Renal cortical epithelial cell (primary cell): ENCODE measurements around the gene CSNK1A1. TPM values are rescaled to one million over a fixed set of nuclear protein-coding genes. Genes with fewer than 3 reads are reported as not detected.
"Not testable (repeated sequence)": the region's sequence is repeated elsewhere in the genome, so short reads cannot be mapped to it uniquely, and the experiment has no call there.

Experiments
- DNase-seq: peaks from one replicate; pipeline ENCODE4 v3.0.0-alpha.2; 2011; ENCODE audit warnings: low read depth
- total RNA-seq: library from RNA; depleted of rRNA; stranded (reverse); fragments of >200 nt; gene quantifications from 2 replicates; pipeline ENCODE4 v1.2.3, GENCODE V29; 2014

Gene CSNK1A1
- 316 and 512 TPM in 2 replicates for total RNA-seq

DNA sequence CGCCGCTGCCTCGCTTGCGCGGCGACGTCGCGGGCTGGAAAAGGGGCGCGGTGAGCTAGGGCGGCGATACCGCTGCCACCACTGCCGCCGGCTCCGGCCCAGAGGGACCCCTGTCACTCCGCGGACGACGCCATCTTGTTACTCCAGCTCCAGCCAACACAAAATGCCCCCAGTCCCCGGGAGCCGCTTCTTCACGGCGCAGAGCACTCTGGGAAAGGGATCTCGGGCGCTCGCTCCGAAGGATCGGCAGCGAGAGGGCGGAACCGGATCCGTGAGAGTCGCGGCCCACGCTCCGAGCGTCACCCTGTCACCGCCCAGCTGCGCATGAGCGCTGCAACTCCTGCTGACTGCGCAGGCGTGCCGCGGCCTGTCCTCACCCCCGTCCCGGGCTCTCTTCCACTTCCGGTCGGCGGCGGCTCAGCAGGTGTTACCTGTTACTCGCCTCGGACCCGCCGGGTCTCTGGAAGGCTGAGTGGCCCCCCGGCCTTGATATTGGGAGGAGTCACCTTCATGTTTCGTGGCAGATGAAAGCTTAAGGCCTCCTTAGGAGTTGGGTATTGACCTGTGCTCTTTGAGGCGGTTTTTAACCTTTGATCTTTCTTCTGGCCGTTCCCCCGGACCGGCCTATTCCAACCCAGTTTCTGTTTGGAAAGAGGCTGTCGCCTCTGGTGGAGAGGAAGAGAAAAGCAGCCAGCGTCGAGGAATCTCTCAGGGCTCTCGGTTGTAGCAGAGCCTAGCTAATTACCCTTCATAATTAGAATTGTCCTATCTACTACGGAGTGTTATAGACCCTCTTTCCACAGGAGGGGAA lies at the start of gene CSNK1A1:
Gene CSNK1A1 (minus strand): TSS at position 213 of the 811 bp plus-strand sequence. CDS start 475 bp downstream, outside the sequence.
- peak; percentile 93 for DNase-seq

DNA sequence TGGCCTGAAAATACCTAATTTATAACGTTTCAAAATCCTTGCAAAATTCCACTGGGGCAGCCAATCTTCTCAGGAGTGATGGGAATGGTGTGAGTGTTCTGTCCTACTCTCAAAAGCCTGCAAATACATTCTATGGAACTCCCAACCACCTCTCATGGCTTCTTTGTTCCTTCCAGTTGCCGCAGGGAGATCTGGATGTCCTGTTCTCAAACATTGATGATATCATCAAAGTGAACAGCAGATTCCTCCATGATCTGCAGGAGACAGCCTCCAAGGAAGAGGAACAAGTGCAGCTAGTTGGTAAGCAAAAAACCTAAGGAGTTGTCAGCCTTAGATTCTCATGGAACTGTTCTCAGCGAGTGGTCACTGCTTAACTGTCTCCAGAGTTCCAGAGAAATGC lies 49.7 kb upstream of the CSNK1A1 start:
- DNase-seq = no peak

DNA sequence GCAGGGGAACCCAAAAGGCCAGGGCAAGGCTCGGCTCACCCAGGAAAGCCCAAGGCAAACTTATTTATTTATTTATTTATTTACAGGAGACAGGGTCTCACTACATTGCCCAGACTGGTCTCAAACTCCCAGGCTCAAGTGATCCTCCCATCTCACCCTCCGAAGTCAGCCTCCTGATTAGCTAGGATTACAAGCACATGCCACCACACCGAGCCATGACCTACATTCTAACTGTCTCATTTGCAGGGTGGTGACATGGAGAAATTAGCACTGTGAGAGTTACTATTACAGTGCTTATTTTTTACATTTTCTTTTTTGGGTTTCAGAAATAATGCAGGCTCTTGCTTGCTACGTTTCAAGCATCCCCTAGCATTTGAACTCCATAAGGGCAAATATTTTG lies 48.1 kb upstream of the CSNK1A1 start:
- DNase-seq = no peak

DNA sequence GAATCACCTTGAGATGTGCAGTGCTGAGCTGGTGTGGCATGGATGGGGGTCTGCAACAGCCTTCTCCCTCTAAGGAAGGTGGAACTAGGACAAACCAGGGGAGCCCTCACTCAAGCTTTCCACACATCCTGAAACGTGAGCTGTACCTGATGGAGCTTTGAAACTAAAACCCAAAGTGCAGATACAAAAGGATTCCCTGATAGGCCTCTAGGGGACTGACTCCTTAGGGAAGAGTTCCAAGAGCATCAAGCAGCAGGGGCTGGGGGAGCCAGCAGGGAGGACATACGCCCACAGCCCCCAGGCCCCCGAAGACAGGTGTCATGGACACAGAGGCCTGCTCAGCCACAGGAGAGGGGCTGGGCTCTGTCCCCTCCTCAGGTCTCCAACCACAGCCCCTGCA lies 47.7 kb upstream of the CSNK1A1 start:
- DNase-seq = no peak

DNA sequence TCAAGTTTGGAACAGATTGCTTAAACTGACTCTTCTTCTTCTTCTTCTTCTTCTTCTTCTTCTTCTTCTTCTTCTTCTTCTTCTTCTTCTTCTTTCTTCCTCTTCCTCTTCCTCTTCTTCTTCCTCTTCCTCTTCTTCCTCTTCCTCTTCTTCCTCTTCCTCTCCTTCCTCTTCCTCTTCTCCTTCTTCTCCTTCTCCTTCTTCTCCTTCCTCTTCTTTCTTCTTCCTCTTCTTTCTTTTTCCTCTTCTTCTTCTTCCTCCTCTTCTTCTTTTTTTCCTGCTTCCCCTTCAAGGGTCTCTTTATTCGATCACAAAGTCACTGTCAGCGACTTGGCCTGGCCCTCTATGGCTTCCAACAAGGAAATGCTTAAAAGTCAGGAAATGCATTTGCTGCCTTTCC lies 47.0 kb upstream of the CSNK1A1 start:
- DNase-seq = not testable (repeated sequence)

DNA sequence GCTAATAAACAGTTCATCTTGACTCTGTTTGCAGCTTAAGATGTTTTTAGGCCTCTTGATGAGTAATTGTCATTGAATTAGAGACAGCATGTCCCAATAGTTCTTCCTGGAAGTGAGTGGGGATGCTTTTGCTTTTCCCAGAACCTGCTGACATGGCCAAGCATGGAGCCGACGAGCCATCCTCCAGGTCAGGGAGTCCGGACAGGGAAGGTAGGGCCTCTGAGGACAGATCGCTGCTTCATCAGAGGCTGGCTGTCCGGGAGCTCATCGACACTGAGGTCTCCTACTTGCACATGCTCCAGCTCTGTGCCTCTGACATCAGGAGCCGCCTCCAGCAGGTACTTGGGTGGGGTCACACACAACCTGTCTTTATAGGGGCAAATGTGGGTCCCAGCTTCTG lies 46.4 kb upstream of the CSNK1A1 start:
- DNase-seq = no peak

DNA sequence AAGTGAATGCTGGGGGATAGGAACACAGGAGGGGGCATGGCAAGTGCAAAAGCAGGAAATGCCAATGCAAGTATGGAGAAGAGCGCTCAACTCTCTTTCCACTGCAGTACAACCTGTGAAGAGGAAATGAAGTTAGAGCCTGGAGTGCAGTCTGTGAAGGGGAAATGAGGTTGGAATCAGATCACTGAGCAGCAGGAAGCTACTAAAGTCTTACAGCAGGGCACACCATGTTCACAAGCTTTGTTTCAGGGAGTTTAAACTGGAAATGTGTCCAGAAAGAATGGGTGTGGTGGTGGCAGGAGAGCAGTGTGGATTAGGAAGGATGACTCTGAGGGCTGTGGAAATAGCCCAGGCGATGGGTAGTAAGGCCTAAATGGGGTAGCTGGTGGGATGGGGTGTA lies 45.5 kb upstream of the CSNK1A1 start:
- peak; percentile 74 for DNase-seq

DNA sequence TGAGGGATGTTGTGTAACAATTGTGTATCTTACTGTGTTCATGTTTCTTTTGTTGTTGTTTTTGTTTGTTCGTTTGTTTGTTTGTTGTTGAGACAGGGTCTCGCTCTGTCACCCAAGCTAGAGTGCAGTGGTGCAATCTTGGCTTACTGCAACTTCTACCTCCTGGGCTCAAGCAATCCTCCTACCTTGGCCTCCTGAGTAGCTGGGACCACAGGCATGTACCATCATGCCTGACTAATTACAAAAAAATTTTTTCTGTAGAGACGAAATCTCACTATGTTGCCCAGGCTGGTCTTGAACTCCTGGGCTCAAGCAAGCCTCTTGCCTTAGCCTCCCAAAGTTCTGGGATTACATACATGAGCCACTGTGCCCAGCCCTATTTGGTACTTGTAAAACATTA lies 43.9 kb upstream of the CSNK1A1 start:
- peak; percentile 33 for DNase-seq

DNA sequence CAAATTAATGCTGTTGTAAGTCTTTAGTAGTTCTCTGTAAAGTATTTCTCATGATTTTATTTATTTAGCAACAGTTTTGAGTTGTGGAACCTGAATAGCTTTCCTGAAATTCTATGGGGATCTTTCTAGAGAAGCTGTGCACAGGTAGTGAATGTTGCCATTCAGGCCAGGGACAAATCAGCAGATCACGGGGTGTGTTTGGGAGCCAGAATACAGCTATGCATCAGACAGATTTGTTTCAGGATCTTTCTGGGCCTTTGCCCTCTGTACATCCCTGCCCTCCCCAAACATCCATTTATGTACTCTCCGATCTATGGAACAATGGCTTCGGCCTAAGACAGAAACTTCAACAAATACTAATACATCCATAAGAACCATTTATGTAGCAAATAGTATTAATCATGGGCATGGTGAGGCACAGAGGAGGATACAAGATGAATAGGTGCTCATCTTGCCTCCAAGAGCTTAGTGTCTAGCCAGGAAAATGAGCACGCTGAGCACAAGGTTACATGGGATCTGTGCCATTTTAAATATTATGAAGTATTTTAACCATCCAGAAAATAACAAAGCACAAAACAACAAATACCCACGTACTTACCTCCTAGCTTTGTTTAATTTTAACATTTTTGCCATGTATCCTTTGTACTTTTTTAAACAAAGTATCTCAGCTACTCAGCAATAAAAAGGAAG lies 43.1 kb upstream of the CSNK1A1 start:
- no peak for DNase-seq

DNA sequence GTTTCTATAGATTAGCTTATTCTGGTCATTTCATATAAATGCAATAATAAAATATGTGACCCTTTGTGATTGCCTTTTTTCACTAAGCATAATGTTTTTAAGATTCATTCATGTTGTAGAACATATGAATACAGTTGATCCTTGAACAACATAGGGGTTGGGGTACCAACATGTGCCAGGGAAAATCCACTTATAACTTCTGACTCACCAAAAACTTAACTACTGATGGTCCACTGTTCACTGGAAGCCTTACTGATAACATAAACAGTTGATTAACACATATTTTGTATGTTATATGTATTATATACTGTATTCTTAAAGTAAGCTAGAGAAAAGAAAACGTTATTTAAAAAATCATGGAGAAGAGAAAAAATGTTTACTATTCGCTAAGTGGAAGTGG lies 42.1 kb upstream of the CSNK1A1 start:
- DNase-seq = no peak

DNA sequence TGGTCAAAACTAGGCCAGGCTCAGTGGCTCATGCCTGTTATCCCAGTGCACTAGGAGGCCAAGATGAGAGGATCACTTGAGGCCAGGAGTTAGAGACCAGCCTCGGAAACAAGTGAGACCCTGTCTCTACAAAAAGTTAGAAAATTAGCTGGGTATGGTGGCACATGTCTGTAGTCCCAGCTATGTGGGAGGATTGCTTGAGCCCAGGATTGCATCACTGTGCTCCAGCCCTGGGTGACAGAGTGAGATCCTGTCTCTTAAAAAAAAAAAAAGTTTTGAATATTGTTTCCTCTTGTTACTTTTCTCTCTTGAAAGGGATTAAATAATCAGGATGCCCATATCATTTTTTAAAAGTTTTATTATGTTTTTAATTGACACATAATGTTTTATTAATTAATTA lies 37.7 kb upstream of the CSNK1A1 start:
- no peak for DNase-seq

DNA sequence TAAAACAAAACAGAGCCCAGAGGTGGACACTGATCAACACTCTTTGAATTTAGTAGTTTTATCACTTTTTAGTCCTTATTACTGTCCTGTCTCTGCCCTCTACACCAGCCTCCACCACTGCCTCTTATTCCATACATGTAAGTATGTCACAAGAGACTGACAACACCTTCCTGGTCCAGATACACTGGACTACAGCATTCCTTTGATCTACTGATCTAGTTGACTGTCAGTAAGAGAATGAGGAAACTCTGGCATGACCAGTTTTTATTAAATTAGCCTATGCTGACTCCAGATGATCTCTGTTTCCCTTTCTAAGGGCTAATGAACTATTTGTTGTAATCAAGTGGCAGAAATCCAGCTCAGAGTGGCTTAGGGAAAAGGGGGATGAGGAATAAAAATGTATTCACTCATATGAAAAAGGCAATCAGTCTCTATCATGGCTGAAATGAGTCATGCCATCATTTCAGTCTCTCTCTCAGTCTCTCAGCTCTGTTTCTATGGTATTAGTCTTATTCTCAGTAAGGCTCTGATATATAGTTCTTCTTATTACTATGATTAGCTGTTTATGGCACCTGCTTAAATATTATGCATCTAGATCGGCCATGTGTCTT lies 35.6 kb upstream of the CSNK1A1 start:
- peak; percentile 46 for DNase-seq

DNA sequence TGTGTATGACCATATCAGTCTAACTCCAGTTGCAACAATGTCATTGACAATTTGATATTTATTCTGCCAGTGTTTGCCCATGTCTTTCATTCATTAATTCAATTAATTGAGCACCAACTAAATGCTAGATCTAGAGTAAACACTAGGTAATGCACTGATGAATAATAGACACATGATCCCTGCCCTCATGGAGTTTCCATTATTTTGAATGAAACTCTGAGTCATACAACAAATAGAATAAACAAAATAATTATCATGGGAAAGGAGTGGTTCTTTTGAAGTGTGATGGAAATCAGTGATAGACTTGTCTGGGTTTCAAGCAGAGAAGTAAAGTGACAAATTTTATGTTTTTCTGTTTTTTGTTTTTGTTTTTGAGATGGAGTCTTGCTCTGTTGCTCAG lies 34.7 kb upstream of the CSNK1A1 start:
- no peak for DNase-seq

DNA sequence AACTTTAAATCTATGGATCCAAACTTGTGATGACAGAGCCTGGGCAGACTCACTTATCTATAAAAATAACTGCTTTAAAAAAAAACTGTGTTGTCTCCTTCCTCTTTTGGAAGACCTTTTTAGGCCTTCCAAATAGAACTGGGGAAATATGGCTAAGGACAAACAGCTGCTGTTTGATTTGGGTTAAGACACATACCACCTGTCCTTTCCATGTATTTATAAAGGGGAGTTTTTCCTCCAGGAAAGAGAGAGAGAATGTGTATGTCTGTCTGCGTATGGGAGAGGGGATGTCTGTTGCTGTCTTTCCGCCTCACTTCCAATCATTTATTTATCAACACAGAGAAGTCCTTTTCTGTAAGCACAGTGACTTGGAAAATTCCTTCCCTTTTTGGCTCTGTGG lies 32.9 kb upstream of the CSNK1A1 start:
- no peak for DNase-seq

DNA sequence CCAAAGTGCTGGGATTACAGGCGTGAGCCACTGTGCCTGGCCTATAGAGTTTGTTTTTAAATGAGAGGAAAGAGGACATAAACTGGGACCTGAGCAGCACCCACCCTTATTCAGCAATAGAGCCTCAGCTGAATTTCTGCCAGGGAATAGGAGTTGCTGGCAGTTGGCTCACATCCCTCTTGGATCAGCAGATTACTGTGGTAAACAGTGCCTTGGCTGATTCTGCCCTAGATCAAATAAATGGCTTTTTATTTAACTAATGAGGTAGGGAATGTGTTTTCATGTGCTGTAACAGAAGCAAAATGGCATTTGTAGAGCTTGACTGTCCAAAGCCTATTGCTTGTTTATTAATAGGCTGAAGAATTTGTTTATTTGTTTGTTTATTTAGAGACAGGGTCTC lies 32.2 kb upstream of the CSNK1A1 start:
- peak; percentile 36 for DNase-seq

DNA sequence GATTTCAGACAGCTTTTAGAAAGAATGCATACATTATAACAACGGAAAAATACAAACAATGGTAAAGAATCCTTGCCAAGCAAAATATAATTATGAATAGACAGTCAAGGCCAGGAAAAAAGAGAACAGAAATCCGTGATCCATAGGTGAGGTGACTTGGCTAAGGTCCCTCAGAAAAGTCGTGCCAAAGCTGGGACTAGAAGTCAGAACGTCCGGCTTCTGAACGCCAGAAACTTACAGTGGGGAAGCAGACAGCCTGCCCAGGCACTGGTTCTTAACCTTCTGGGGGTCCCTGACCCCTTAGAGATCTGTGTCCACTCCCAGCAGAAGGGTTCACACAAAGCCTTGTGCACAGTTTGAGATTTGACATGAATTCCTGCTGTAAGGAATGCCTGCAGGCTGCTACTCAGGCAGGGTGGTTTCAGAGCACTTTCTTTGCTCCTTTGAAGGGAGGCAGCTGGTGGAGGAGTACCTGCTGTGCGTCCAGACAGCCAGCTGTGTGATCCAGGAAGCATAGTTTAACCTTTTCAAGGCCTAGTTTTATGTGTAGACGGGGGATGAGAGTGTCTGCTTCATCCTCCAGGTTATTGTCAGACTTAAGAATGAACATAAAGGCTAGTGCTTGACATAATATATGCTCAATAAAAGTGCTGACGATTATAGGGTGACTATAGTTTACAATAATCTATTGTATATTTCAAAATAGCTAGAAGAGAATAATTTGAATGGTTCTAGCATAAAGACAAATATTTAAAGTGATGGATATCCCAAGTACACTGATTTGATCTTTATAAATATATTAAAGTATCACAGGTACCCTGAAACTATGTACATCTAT lies 30.9 kb upstream of the CSNK1A1 start:
- DNase-seq = peak; percentile 29

DNA sequence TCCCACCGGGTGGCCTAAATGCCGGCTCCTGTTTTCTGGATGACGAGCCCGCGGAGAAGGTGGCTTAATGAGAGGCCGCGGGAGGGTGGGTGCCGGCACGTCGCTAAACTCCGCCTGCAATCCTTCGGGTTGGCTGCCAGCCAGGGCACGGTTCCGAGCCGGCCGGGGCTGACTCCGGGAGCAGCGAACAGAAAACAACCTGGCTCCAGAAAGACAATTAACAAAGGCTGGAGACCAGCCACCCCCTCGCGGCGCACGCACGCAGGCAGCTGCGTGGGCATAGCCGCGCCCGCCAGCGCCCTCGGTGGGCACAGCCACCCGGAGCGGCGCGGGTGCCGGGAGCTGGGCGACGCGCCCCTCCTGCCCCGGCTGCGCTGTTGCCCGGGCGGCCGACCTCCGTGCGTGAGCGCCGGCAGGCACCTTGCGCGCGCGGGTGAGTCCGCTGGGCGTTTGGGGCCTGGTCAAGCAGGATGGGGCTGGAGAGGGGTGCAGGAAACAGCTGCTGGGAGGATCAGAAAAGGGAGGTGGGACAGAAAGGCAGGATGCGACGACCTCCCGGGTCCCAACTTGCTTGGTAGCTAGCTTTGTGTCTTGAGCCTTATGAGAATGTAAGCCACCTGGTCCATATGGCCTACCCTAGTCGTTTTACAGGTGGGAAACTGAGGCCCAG lies 30.1 kb upstream of the CSNK1A1 start, which contains the start of gene ARHGEF37:
Gene ARHGEF37 (plus strand): TSS at position 307 of the 670 bp plus-strand sequence. CDS start 16,272 bp downstream, outside the sequence.
- peak; percentile 53 for DNase-seq

DNA sequence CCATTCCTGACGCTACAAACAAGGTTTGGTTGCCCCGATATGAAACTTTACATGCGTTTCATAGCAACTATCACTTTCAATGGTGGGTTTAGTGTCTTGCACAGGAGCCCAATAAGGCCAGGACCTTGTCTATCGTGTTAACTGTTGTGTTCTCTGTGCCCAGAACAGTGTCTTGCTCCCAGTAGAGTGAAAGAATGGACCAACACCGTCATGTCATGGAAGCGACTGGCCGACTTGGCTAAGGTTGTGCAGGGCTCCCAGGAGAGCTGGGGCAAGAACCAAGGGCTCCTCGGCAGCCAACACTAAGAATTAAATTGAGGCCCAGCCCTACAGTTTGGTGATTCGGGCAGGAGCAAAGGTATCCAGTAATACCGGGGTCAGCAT lies 29.6 kb upstream of the CSNK1A1 start:
- DNase-seq = no peak

DNA sequence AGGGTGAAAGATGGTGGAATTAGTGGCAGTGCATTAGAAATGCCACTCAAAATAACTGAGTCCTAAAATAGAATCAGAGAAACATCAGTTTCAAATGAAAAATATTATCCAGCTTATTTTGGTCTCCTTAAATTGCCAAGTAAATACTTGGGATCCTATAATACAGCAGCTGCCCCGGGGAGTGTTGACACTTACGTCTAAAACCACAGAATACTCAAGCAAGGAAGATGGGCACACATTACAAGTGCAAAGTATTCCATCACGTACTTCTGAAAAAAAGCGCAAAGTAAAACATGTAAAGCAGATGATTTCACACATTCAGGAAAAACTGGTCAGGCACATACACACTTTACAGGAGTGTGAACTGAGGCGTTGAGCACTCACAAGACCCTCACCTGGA lies 27.7 kb upstream of the CSNK1A1 start:
- DNase-seq = no peak

DNA sequence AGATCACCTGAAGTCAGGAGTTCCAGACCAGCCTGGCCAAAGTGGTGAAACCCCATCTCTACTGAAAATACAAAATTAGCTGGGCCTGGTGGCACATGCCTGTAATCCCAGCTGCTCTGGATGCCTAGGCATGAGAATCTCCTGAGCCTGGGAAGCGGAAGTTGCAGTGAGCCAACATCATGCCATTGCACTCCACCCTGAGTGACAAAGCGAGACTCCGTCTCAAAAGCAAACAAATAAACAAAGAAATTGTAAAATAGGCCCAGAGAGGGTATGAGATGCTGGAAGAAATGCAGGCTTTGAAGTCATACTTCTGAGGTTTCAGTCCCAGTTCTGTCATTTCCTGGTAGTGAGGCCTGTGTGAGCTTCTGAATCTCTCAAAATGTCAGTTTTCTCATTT lies 24.8 kb upstream of the CSNK1A1 start:
- no peak for DNase-seq

DNA sequence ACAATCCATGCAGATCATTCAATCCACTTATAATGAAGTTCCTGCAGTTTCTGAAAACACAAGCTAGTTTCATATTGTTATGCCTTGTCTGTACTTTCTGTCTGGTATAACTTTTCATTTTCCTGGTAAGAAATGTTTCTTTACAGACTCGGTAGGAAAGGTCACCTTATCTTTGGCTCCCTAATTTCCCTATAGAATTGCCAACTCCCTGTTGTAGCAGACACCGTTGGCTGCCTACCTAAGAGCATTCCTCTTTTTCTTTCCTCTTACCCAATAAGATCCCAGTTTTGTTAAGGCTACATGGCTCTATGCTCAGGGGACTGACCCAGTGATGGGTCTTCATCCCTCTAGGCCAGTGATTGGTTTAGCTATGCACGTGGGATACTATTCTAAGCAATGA lies 23.9 kb upstream of the CSNK1A1 start:
- no peak for DNase-seq
